Measurements from ENCODE around the gene ZDHHC14. TPM values are rescaled to one million over a fixed set of nuclear protein-coding genes. Genes with fewer than 3 reads are reported as not detected.

ZDHHC14 gene
- total and polyA plus RNA-seq, 2 of the 8 experiments (the other 6 are each of a cell fraction or from before 2014, with no cell fraction given): 2.9 to 5.3 TPM

GRCh38 chr6:157447735-157448134 is 66.7 kb downstream of the ZDHHC14 start:
- Histone ChIP-seq H2AFZ (ENCODE audit: low read length) (no peak overlapping the region), H2BK12ac (ENCODE audit: low read depth, low read length) (no peak overlapping the region), H3K4ac (replicated peaks; ENCODE audit: insufficient read length, low read depth, low read length) (no peak overlapping the region), H3K79me1 (ENCODE audit: low read depth, low read length) (no peaks in the 10 kb centered on the region), H3K18ac (ENCODE audit: extremely low read depth, low read length) (no peak overlapping the region), H3K27ac (ENCODE audit: low read depth, low read length) (no peak overlapping the region), H3K56ac (replicated peaks; ENCODE audit: insufficient read length, low read depth, low read length) (no peak overlapping the region), H4K20me1 (replicated peaks in 1 of 2; ENCODE audit: control insufficient read depth in 1 of 2, insufficient read depth in 2 of 2, low read length in 2 of 2) (no peaks in the 10 kb centered on the region), H3K9ac (replicated peaks in 1 of 4; ENCODE audit: extremely low read depth in 1 of 4, low read depth in 3 of 4, low read length in 3 of 4) (no peak overlapping the region), H2BK20ac (ENCODE audit: low read length) (no peak overlapping the region), H3K4me3 (ENCODE audit: extremely low read depth in 1 of 4, insufficient read depth in 2 of 4, low read depth in 3 of 4, low read length in 4 of 4) (no peak overlapping the region), H3K79me2 (ENCODE audit: control insufficient read depth in 1 of 2, insufficient read depth in 2 of 2, low read length in 2 of 2) (no peaks in the 10 kb centered on the region), H3K4me1 (replicated peaks in 1 of 4; ENCODE audit: control insufficient read depth in 3 of 4, insufficient read depth in 4 of 4, low read length in 3 of 4) (no peaks in the 10 kb centered on the region; a peak in 1 of 7 replicates), H4K8ac (ENCODE audit: extremely low read depth, insufficient read depth, low read length) (no peak overlapping the region), H3K4me2 (ENCODE audit: insufficient read depth in 1 of 2, low read depth in 2 of 2, low read length in 2 of 2) (no peak overlapping the region), H4K5ac (ENCODE audit: insufficient read length, low read depth, low read length) (no peak overlapping the region), H3K27me3 (replicated peaks in 1 of 4; ENCODE audit: control insufficient read depth in 3 of 4, extremely low read depth in 1 of 4, insufficient read depth in 3 of 4, low read length in 3 of 4) (no peaks in the 10 kb centered on the region), H2BK120ac (replicated peaks; ENCODE audit: low read depth, low read length) (no peak overlapping the region), H3K14ac (ENCODE audit: insufficient read length) (no peak overlapping the region), H2AK5ac (ENCODE audit: low read depth, low read length) (no peak overlapping the region), H4K91ac (replicated peaks; ENCODE audit: insufficient read length, low read length) (no peak overlapping the region), H2BK5ac (ENCODE audit: low read depth, low read length) (no peak overlapping the region), H3K23ac (ENCODE audit: insufficient read length) (no peak overlapping the region), H3K9me3 (ENCODE audit: insufficient read depth in 2 of 2, low read depth in 1 of 2, low read length in 1 of 2) (no peaks in the 10 kb centered on the region), H2BK15ac (ENCODE audit: low read length) (no peak overlapping the region), H3K36me3 (ENCODE audit: control insufficient read depth in 2 of 4, insufficient read depth in 4 of 4, low read length in 3 of 4) (no peaks in the 10 kb centered on the region), H3K23me2 (ENCODE audit: low read depth, low read length) (peaks cover 2% of the 10 kb centered on the region; the same call in 1 of the 2 replicates)
- ChIA-PET CTCF (ENCODE audit: partially characterized antibody) (interaction anchor here (1.5 kb wide), 1 partner anchor 139 kb away, joined by 3 read pairs; no protein-coding TSS in a partner anchor), POLR2A (ENCODE audit: partially characterized antibody) (no interaction called here)
- no peak for DNase-seq (ENCODE audit: low read depth in 1 of 2, low spot score in 2 of 2)
- FAIRE-seq: no peak
- WGBS, 2 experiments (ENCODE audit: extremely low coverage in 1 of 2, insufficient coverage in 1 of 2, insufficient read length in 1 of 2, insufficient replicate concordance in 2 of 2, low coverage in 1 of 2, low lambda C conversion rate in 2 of 2, missing lambda C conversion rate in 1 of 2): 95% methylated on average over 3 of the region's 3 CpGs; no CpG with 5 or more reads in 1 of the 2 experiments
- no peak for TF ChIP-seq EP300 (IDR thresholded peaks at IDR 0.05; ENCODE audit: borderline replicate concordance in 1 of 2, low read depth in 2 of 2, low read length in 2 of 2)
- TF ChIP-seq CBX5 (IDR thresholded peaks at IDR 0.05; ENCODE audit: low read depth, low read length): no peak
- TF ChIP-seq CTBP2 (IDR thresholded peaks at IDR 0.05; ENCODE audit: borderline replicate concordance, insufficient read depth, insufficient read length, low read length): no peak
- no peak for TF ChIP-seq HDAC6 (IDR thresholded peaks at IDR 0.05; ENCODE audit: low read depth, low read length)
- TF ChIP-seq RBBP5 (IDR thresholded peaks at IDR 0.05; ENCODE audit: borderline replicate concordance, low read depth, low read length): no peak
- TF ChIP-seq JUN (IDR thresholded peaks at IDR 0.05; ENCODE audit: low read depth, low read length): no peak
